Adrenal gland (tissue), 5 donors: ENCODE data around the gene MEF2C.

Experiments
- POLR2A ChIP-seq, 2 donors: fragments of 450-650 bp; IDR thresholded peaks; one replicate each; pipeline ENCODE4 v1.6.1; 2017; ENCODE audit warnings: antibody characterized with exemption in 2 of 2, mild to moderate bottlenecking in 2 of 2, moderate library complexity in 1 of 2
- TF ChIP-seq, protein P1 (sequence below), 6 experiments: fragments of 450-650 bp in 4 of 6; fragments of 200-600 bp in 2 of 6; sonication (generic) in 1 of 6; IDR thresholded peaks; 1 replicate in 5 of 6; 2 replicates in 1 of 6; pipeline versions ENCODE4 v1.5.1 to v1.8.0; 2016 to 2021; ENCODE audit warnings: antibody characterized with exemption in 6 of 6, mild to moderate bottlenecking in 2 of 6, moderate library complexity in 1 of 6
- donor health status: DM: no; HTN: no; CAD: no.

DNA sequence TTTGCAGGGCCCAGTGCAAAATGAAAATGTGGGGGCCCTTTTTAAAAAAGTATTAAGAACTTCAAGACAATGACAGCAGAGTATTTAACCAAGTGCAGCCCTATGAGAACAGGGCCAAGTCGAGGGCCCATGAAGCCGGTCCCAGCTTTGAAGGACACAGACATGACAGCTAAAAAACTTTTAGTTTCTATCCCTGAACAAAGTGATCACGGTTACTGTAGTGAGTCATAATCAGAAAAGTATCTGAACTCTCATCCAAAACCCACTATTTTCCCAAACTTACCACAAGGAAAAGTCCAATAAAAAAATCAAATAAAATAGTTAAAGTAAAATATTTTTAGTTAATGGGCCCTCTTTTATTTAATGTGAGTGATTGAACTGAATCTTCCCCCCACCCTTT lies 126.0 kb downstream of the MEF2C start:
- TF ChIP-seq, protein P1, sequence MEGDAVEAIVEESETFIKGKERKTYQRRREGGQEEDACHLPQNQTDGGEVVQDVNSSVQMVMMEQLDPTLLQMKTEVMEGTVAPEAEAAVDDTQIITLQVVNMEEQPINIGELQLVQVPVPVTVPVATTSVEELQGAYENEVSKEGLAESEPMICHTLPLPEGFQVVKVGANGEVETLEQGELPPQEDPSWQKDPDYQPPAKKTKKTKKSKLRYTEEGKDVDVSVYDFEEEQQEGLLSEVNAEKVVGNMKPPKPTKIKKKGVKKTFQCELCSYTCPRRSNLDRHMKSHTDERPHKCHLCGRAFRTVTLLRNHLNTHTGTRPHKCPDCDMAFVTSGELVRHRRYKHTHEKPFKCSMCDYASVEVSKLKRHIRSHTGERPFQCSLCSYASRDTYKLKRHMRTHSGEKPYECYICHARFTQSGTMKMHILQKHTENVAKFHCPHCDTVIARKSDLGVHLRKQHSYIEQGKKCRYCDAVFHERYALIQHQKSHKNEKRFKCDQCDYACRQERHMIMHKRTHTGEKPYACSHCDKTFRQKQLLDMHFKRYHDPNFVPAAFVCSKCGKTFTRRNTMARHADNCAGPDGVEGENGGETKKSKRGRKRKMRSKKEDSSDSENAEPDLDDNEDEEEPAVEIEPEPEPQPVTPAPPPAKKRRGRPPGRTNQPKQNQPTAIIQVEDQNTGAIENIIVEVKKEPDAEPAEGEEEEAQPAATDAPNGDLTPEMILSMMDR (IDR thresholded peaks at IDR 0.05) = no peak
- TF ChIP-seq POLR2A (IDR thresholded peaks at IDR 0.05) = no peak
